NCI-H2107 (cell line): ENCODE data around the gene DISP3.

Experiments
- DNase-seq: peaks from one replicate; lab custom pipeline; 2025; lab: John Stamatoyannopoulos, UW

The DISP3 gene

GRCh38 chr1:11456965-11457364 lies 22.0 kb upstream of the DISP3 start:
- no peak for DNase-seq

- DNase-seq: no peak
These were observed 20.1 kb upstream of the DISP3 start for GRCh38 chr1:11458811-11459275.

GRCh38 chr1:11461531-11462137 lies 17.3 kb upstream of the DISP3 start:
- no peak for DNase-seq

GRCh38 chr1:11462224-11462923 lies 16.6 kb upstream of the DISP3 start:
- DNase-seq: no peak

- no peak for DNase-seq
These were observed 15.8 kb upstream of the DISP3 start for GRCh38 chr1:11463177-11463576.

- no peak for DNase-seq
These were observed 13.6 kb upstream of the DISP3 start for GRCh38 chr1:11465307-11465706.

- DNase-seq: no peak
These were observed 12.5 kb upstream of the DISP3 start for GRCh38 chr1:11466416-11466815.

- no peak for DNase-seq
These were observed 10.1 kb upstream of the DISP3 start for GRCh38 chr1:11468878-11469277.

- no peak for DNase-seq
These were observed 8.0 kb upstream of the DISP3 start for GRCh38 chr1:11470912-11471311.

GRCh38 chr1:11471473-11471872 lies 7.5 kb upstream of the DISP3 start:
- no peak for DNase-seq

GRCh38 chr1:11472284-11472683 lies 6.7 kb upstream of the DISP3 start:
- no peak for DNase-seq

- DNase-seq: no peak
These were observed 6.2 kb upstream of the DISP3 start for GRCh38 chr1:11472741-11473140.

GRCh38 chr1:11473491-11474034 lies 5.4 kb upstream of the DISP3 start:
- DNase-seq: no peak

GRCh38 chr1:11474826-11475225 lies 4.1 kb upstream of the DISP3 start:
- no peak for DNase-seq

GRCh38 chr1:11475748-11476147 lies 3.2 kb upstream of the DISP3 start:
- DNase-seq: no peak

- no peak for DNase-seq
These were observed 522 bp downstream of the DISP3 start for GRCh38 chr1:11479375-11479979.

GRCh38 chr1:11481019-11481418 lies 2.1 kb downstream of the DISP3 start:
- DNase-seq: no peak

- no peak for DNase-seq
These were observed 3.2 kb downstream of the DISP3 start for GRCh38 chr1:11482198-11482597.

GRCh38 chr1:11482701-11483479 lies 3.9 kb downstream of the DISP3 start:
- no peak for DNase-seq

- no peak for DNase-seq
These were observed 4.8 kb downstream of the DISP3 start for GRCh38 chr1:11483581-11484320.

- no peak for DNase-seq
These were observed 5.3 kb downstream of the DISP3 start for GRCh38 chr1:11484321-11484655.

GRCh38 chr1:11485191-11485590 lies 6.2 kb downstream of the DISP3 start:
- DNase-seq: no peak
